ES-I3 (cell line): Measurements from ENCODE around the gene MAGEA4.

ENCODE experiments used
- H3K36me3 ChIP-seq: 2 replicates; pipeline ENCODE4 v1.6.1; 2013; ENCODE audit warnings: mild to moderate bottlenecking, low read length, control low read depth, moderate library complexity; ENCODE audit not compliant: insufficient read depth
- H3K4me1 ChIP-seq: 2 replicates; pipeline ENCODE4 v1.6.1; 2013; ENCODE audit warnings: mild to moderate bottlenecking, control low read depth, low read length; ENCODE audit not compliant: insufficient read depth
- H3K9ac ChIP-seq: 2 replicates; pipeline ENCODE4 v1.6.1; 2013; ENCODE audit warnings: low read depth, mild to moderate bottlenecking, low read length, moderate library complexity
- H3K9me3 ChIP-seq: 2 replicates; pipeline ENCODE4 v1.6.1; 2013; ENCODE audit warnings: mild to moderate bottlenecking, low read length, moderate library complexity; ENCODE audit not compliant: control insufficient read depth, insufficient read depth

Gene MAGEA4

GRCh38 chrX:151912780-151913179, at the start of gene MAGEA4:
MAGEA4 (plus strand) TSS chrX:151912889; CDS start chrX:151923665, 10,776 bp downstream.
- Histone ChIP-seq H3K9me3 (no peaks in the 10 kb centered on the region), H3K4me1 (no peaks in the 10 kb centered on the region), H3K9ac (no peak within 1 kb of the TSS), H3K36me3 (no peaks in the 10 kb centered on the region)

GRCh38 chrX:151870602-151871001, 42.1 kb upstream of the MAGEA4 start:
- Histone ChIP-seq H3K9me3 (peaks cover 4% of the 10 kb centered on the region; the same call in 1 of the 2 replicates), H3K36me3 (no peaks in the 10 kb centered on the region), H3K9ac (no peak overlapping the region), H3K4me1 (peaks cover 12% of the 10 kb centered on the region)

- H3K9me3 ChIP-seq: peaks cover 4% of the 10 kb centered on the region; the same call in 1 of the 2 replicates
- no peak overlapping the region for H3K9ac ChIP-seq
- H3K36me3 ChIP-seq: no peaks in the 10 kb centered on the region
- peaks cover 12% of the 10 kb centered on the region for H3K4me1 ChIP-seq
Observed at GRCh38 chrX:151871244-151871643, 41.4 kb upstream of the MAGEA4 start.

GRCh38 chrX:151873096-151873495, 39.6 kb upstream of the MAGEA4 start:
- Histone ChIP-seq H3K9me3 (peaks cover 4% of the 10 kb centered on the region; the same call in 1 of the 2 replicates), H3K4me1 (peaks cover 12% of the 10 kb centered on the region), H3K9ac (no peak overlapping the region), H3K36me3 (no peaks in the 10 kb centered on the region)

- Histone ChIP-seq H3K9ac (no peak overlapping the region), H3K36me3 (no peaks in the 10 kb centered on the region), H3K9me3 (no peaks in the 10 kb centered on the region; the same call in 1 of the 2 replicates), H3K4me1 (peaks cover 8% of the 10 kb centered on the region; the same call in 1 of the 2 replicates)
Observed at GRCh38 chrX:151875270-151876026, 37.2 kb upstream of the MAGEA4 start.

- Histone ChIP-seq H3K36me3 (no peaks in the 10 kb centered on the region), H3K9me3 (no peaks in the 10 kb centered on the region; the same call in 1 of the 2 replicates), H3K9ac (no peak overlapping the region), H3K4me1 (no peaks in the 10 kb centered on the region)
Observed at GRCh38 chrX:151878574-151878973, 34.1 kb upstream of the MAGEA4 start.

- no peaks in the 10 kb centered on the region for H3K4me1 ChIP-seq
- no peak overlapping the region for H3K9ac ChIP-seq
- H3K36me3 ChIP-seq: no peaks in the 10 kb centered on the region
- H3K9me3 ChIP-seq: no peaks in the 10 kb centered on the region; the same call in 1 of the 2 replicates
Observed at GRCh38 chrX:151879856-151880255, 32.8 kb upstream of the MAGEA4 start.

GRCh38 chrX:151880895-151881294, 31.8 kb upstream of the MAGEA4 start:
- no peaks in the 10 kb centered on the region for H3K4me1 ChIP-seq
- peaks cover 8% of the 10 kb centered on the region; the same call in 1 of the 2 replicates for H3K9me3 ChIP-seq
- no peaks in the 10 kb centered on the region for H3K36me3 ChIP-seq
- no peak overlapping the region for H3K9ac ChIP-seq

- Histone ChIP-seq H3K4me1 (no peaks in the 10 kb centered on the region), H3K36me3 (no peaks in the 10 kb centered on the region), H3K9ac (no peak overlapping the region), H3K9me3 (peaks cover 11% of the 10 kb centered on the region)
Observed at GRCh38 chrX:151889421-151889820, 23.3 kb upstream of the MAGEA4 start.

GRCh38 chrX:151896734-151897474, 15.8 kb upstream of the MAGEA4 start:
- H3K4me1 ChIP-seq: no peaks in the 10 kb centered on the region
- no peaks in the 10 kb centered on the region for H3K36me3 ChIP-seq
- H3K9ac ChIP-seq: no peak overlapping the region
- H3K9me3 ChIP-seq: no peaks in the 10 kb centered on the region

GRCh38 chrX:151899622-151900021, 13.1 kb upstream of the MAGEA4 start:
- no peaks in the 10 kb centered on the region; the same call in 1 of the 2 replicates for H3K9me3 ChIP-seq
- H3K9ac ChIP-seq: no peak overlapping the region
- H3K4me1 ChIP-seq: no peaks in the 10 kb centered on the region
- H3K36me3 ChIP-seq: no peaks in the 10 kb centered on the region

- Histone ChIP-seq H3K9ac (no peak overlapping the region), H3K9me3 (no peaks in the 10 kb centered on the region; the same call in 1 of the 2 replicates), H3K36me3 (no peaks in the 10 kb centered on the region), H3K4me1 (no peaks in the 10 kb centered on the region)
Observed at GRCh38 chrX:151901826-151902225, 10.9 kb upstream of the MAGEA4 start.

- no peaks in the 10 kb centered on the region for H3K36me3 ChIP-seq
- no peaks in the 10 kb centered on the region for H3K4me1 ChIP-seq
- H3K9me3 ChIP-seq: no peaks in the 10 kb centered on the region; the same call in 1 of the 2 replicates
- H3K9ac ChIP-seq: no peak overlapping the region
Observed at GRCh38 chrX:151902813-151903591, 9.7 kb upstream of the MAGEA4 start.

GRCh38 chrX:151904989-151905388, 7.7 kb upstream of the MAGEA4 start:
- H3K36me3 ChIP-seq: no peaks in the 10 kb centered on the region
- H3K9ac ChIP-seq: no peak overlapping the region
- no peaks in the 10 kb centered on the region for H3K4me1 ChIP-seq
- H3K9me3 ChIP-seq: no peaks in the 10 kb centered on the region; the same call in 1 of the 2 replicates
